Immature natural killer cell (primary cell): ENCODE data around the gene ATP2C2. TPM values are rescaled to one million over a fixed set of nuclear protein-coding genes. Genes with fewer than 3 reads are reported as not detected.

Source experiments
- DNase-seq, 3 donors: peaks; one replicate each; pipeline ENCODE4 v3.0.0; 2022; ENCODE audit warnings: mixed read lengths in 1 of 3
- H3K27ac Mint-ChIP-seq, 6 donors: one replicate each; pipeline ENCODE4 v1.8.0; 2020; ENCODE audit warnings: mixed read lengths in 6 of 6, mild to moderate bottlenecking in 5 of 6, inconsistent platforms in 4 of 6, moderate library complexity in 3 of 6
- H3K27me3 Mint-ChIP-seq, 3 donors: one replicate each; pipeline ENCODE4 v1.8.0; 2020 to 2021; ENCODE audit warnings: low read depth in 3 of 3, mild to moderate bottlenecking in 3 of 3, mixed read lengths in 3 of 3, moderate library complexity in 3 of 3, inconsistent platforms in 1 of 3
- H3K36me3 Mint-ChIP-seq, 3 donors: one replicate each; pipeline ENCODE4 v1.8.0; 2020; ENCODE audit warnings: mixed read lengths in 3 of 3, inconsistent platforms in 2 of 3, mild to moderate bottlenecking in 2 of 3
- H3K4me1 Mint-ChIP-seq, 2 donors: one replicate each; pipeline ENCODE4 v1.8.0; 2020; ENCODE audit warnings: inconsistent platforms in 2 of 2, mild to moderate bottlenecking in 2 of 2, mixed read lengths in 2 of 2, moderate library complexity in 1 of 2
- H3K4me3 Mint-ChIP-seq, 5 donors: one replicate each; pipeline ENCODE4 v1.8.0; 2020; ENCODE audit warnings: mild to moderate bottlenecking in 5 of 5, mixed read lengths in 5 of 5, inconsistent platforms in 3 of 5, moderate library complexity in 3 of 5
- H3K9me3 Mint-ChIP-seq, 6 donors: one replicate each; pipeline ENCODE4 v1.8.0; 2020; ENCODE audit warnings: mild to moderate bottlenecking in 6 of 6, mixed read lengths in 6 of 6, inconsistent platforms in 4 of 6, moderate library complexity in 3 of 6
- polyA plus RNA-seq, 3 donors: library from polyadenylated mRNA; unstranded; fragments of 300-500 nt; fragmentation: Illumina TruSeq; gene quantifications; one replicate each; pipeline ENCODE4 v1.2.3, GENCODE V29; 2021

The ATP2C2 gene
- polyA plus RNA-seq, 3 donors from 2014 or later = not detected

DNA sequence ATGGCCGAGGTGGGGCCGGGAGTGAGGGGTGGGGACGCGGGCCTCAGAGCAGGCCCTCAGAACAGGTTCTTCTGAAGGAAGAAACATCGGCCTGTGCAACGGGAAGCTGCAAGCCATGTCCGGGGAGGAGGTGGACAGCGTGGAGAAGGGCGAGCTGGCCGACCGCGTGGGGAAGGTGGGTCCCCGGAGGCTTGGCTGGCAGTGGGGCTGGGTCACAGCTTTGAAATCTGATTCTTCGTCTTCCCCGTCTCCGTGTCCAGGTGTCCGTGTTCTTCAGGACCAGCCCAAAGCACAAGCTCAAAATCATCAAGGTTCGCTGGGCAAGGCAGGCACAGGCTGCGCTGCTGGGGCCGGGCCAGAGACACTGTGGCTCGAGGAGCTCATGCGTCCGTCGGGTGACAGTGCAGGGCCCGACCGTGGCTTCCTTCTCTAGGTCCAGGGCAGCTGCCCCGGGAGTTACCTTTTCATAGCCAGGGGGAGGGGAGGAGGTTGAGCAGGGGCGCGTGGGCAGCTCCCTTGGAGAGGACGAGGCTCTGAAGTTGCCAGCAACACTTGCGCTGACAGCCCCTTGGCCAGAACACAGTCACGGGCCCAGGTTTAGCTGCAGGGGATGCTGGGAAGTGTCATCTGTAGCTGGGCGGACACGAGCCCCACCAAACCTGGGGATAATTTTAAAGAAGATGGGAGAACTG, 84.9 kb downstream of the ATP2C2 start:
- no peaks in the 10 kb centered on the region for H3K4me1 Mint-ChIP-seq
- H3K27me3 Mint-ChIP-seq = peaks cover 0 to 2% (median 0%) of the 10 kb centered on the region in 3 donors
- no peak overlapping the region for H3K27ac Mint-ChIP-seq
- no peak for DNase-seq
- no peaks in the 10 kb centered on the region for H3K36me3 Mint-ChIP-seq
- no peaks in the 10 kb centered on the region for H3K9me3 Mint-ChIP-seq
- no peak overlapping the region for H3K4me3 Mint-ChIP-seq

DNA sequence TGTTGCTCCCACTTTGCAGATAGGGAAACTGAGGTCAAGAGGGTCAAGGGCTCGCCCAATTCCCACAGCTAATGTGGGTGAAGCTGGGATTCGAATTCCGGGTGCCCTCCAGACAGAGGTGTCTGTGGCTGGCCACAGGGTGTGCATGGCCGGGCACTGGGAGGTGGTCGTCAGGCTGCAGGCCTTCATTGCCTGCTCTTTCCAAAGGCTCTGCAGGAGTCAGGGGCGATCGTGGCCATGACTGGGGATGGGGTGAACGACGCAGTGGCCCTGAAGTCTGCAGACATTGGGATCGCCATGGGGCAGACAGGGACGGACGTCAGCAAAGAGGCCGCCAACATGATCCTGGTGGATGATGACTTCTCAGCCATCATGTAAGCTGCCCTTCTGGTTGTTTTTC, 86.3 kb downstream of the ATP2C2 start:
- Mint-ChIP-seq H3K4me1 (no peaks in the 10 kb centered on the region), H3K36me3 (peaks cover 0 to 2% (median 0%) of the 10 kb centered on the region in 3 donors), H3K27me3 (peaks cover 0 to 4% (median 2%) of the 10 kb centered on the region in 3 donors), H3K4me3 (no peak overlapping the region), H3K27ac (no peak overlapping the region), H3K9me3 (peaks cover 0 to 1% (median 0%) of the 10 kb centered on the region in 6 donors)
- no peak for DNase-seq

DNA sequence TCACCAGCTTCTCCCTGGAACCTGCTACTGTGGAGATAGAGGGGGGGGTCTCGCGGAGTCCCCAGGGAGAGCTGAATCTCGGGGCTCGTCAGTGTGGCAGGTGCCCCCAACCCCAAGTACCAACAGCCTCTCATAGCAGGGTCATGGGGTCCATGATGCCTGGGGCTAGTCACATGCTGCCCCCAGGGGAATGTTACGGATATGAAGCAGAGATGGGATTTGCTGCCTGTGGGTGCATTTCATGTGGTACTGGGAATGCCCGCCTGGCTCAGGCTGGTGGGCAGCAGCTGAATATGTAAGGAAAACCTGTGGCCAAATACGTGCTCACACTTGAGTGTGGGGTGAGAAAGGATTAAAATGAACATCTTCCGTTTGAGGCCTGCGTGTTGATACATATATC, 86.7 kb downstream of the ATP2C2 start:
- no peak for DNase-seq
- no peak overlapping the region for H3K27ac Mint-ChIP-seq
- no peaks in the 10 kb centered on the region for H3K4me1 Mint-ChIP-seq
- peaks cover 0 to 4% (median 2%) of the 10 kb centered on the region in 3 donors for H3K27me3 Mint-ChIP-seq
- H3K9me3 Mint-ChIP-seq = peaks cover 0 to 1% (median 0%) of the 10 kb centered on the region in 6 donors
- H3K4me3 Mint-ChIP-seq = no peak overlapping the region
- H3K36me3 Mint-ChIP-seq = peaks cover 0 to 3% (median 0%) of the 10 kb centered on the region in 3 donors

GRCh38 chr16:84458606-84459532, 90.5 kb downstream of the ATP2C2 start:
- DNase-seq = no peak
- Mint-ChIP-seq H3K36me3 (peaks cover 0 to 15% (median 0%) of the 10 kb centered on the region in 3 donors), H3K27ac (no peak overlapping the region), H3K9me3 (peaks cover 0 to 1% (median 0%) of the 10 kb centered on the region in 6 donors), H3K4me1 (peaks cover 0 to 2% of the 10 kb centered on the region in 2 donors), H3K27me3 (peaks cover 0 to 6% (median 2%) of the 10 kb centered on the region in 3 donors), H3K4me3 (no peak overlapping the region)

DNA sequence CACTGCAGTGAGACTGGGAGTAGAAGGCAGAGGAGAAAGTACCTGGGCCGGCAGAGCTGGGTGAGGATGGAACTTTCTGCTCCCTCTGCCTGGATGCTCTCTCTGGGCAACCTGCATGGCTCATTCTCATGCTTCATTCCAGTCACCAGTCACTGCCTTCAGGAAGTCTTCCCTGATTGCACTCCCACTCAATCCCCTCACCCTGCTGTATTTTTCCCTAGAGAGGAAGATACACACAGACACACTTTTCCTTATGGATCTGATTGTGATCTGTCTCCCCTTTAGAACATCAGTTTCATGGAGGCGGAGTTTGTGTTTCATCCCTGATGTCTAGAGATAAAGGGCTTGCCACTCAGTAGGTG, 91.2 kb downstream of the ATP2C2 start:
- Mint-ChIP-seq H3K36me3 (peaks cover 0 to 15% (median 0%) of the 10 kb centered on the region in 3 donors), H3K9me3 (peaks cover 0 to 1% (median 0%) of the 10 kb centered on the region in 6 donors), H3K27me3 (peaks cover 0 to 6% (median 2%) of the 10 kb centered on the region in 3 donors), H3K27ac (no peak overlapping the region), H3K4me1 (peaks cover 0 to 2% of the 10 kb centered on the region in 2 donors), H3K4me3 (no peak overlapping the region)
- no peak for DNase-seq

GRCh38 chr16:84459941-84460405, 91.6 kb downstream of the ATP2C2 start:
- H3K4me1 Mint-ChIP-seq = peaks cover 0 to 2% of the 10 kb centered on the region in 2 donors
- H3K27me3 Mint-ChIP-seq = peaks cover 0 to 6% (median 2%) of the 10 kb centered on the region in 3 donors
- peaks cover 0 to 1% (median 0%) of the 10 kb centered on the region in 6 donors for H3K9me3 Mint-ChIP-seq
- H3K36me3 Mint-ChIP-seq = peaks cover 0 to 15% (median 0%) of the 10 kb centered on the region in 3 donors
- no peak overlapping the region for H3K27ac Mint-ChIP-seq
- no peak overlapping the region for H3K4me3 Mint-ChIP-seq
- DNase-seq = no peak

DNA sequence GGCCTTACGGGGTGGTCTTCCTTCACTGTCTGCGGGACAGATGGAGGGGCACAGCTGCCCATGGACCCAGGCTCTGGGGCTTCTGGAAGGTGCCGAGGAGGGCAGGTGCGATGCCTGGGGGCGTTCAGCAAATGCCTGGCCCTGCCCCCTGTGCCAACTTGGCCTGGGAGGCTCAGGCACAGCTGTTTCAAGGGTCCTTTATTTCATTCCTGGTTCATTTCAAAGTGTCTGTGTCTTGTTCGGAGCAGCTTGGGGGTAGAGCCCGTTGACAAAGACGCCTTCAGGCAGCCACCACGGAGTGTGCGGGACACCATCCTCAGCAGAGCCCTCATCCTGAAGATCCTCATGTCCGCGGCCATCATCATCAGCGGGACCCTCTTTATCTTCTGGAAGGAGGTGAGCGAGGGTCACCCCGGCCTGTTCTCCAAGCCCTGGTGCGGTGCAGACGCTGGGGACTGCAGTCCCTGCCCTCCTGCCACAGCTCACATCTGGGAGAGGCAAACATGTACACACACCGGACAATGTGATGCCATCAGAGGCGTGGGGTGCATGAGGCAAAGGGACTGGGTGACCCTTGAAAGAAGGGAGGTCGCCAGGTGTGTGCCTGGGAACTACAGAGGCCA, 92.2 kb downstream of the ATP2C2 start:
- peaks cover 0 to 1% (median 0%) of the 10 kb centered on the region in 6 donors for H3K9me3 Mint-ChIP-seq

GRCh38 chr16:84461029-84461412, 92.7 kb downstream of the ATP2C2 start:
- no peak overlapping the region for H3K27ac Mint-ChIP-seq
- H3K4me3 Mint-ChIP-seq = no peak overlapping the region
- DNase-seq = no peak
- peaks cover under 1 to 21% (median 4%) of the 10 kb centered on the region in 3 donors for H3K36me3 Mint-ChIP-seq
- peaks cover 0 to 8% (median 2%) of the 10 kb centered on the region in 3 donors for H3K27me3 Mint-ChIP-seq
- peaks cover 0 to 2% of the 10 kb centered on the region in 2 donors for H3K4me1 Mint-ChIP-seq
- peaks cover 0 to 4% (median under 1%) of the 10 kb centered on the region in 6 donors for H3K9me3 Mint-ChIP-seq

More for the DNA sequence above, 92.2 kb downstream of the ATP2C2 start:
- Mint-ChIP-seq H3K4me1 (peaks cover 0 to 2% of the 10 kb centered on the region in 2 donors), H3K27ac (no peak overlapping the region), H3K27me3 (peaks cover 0 to 6% (median 2%) of the 10 kb centered on the region in 3 donors), H3K4me3 (no peak overlapping the region), H3K36me3 (peaks cover 0 to 16% (median under 1%) of the 10 kb centered on the region in 3 donors)
- no peak for DNase-seq

- no peak overlapping the region for H3K4me3 Mint-ChIP-seq
- peaks cover 0 to 6% (median 2%) of the 10 kb centered on the region in 3 donors for H3K27me3 Mint-ChIP-seq
- DNase-seq = no peak
- H3K36me3 Mint-ChIP-seq = peaks cover 6 to 27% (median 10%) of the 10 kb centered on the region in 3 donors
- H3K27ac Mint-ChIP-seq = no peak overlapping the region
- peaks cover 0 to 4% (median 3%) of the 10 kb centered on the region in 6 donors for H3K9me3 Mint-ChIP-seq
- H3K4me1 Mint-ChIP-seq = peaks cover 0 to 2% of the 10 kb centered on the region in 2 donors
Observed at GRCh38 chr16:84461413-84462295, 93.3 kb downstream of the ATP2C2 start.

DNA sequence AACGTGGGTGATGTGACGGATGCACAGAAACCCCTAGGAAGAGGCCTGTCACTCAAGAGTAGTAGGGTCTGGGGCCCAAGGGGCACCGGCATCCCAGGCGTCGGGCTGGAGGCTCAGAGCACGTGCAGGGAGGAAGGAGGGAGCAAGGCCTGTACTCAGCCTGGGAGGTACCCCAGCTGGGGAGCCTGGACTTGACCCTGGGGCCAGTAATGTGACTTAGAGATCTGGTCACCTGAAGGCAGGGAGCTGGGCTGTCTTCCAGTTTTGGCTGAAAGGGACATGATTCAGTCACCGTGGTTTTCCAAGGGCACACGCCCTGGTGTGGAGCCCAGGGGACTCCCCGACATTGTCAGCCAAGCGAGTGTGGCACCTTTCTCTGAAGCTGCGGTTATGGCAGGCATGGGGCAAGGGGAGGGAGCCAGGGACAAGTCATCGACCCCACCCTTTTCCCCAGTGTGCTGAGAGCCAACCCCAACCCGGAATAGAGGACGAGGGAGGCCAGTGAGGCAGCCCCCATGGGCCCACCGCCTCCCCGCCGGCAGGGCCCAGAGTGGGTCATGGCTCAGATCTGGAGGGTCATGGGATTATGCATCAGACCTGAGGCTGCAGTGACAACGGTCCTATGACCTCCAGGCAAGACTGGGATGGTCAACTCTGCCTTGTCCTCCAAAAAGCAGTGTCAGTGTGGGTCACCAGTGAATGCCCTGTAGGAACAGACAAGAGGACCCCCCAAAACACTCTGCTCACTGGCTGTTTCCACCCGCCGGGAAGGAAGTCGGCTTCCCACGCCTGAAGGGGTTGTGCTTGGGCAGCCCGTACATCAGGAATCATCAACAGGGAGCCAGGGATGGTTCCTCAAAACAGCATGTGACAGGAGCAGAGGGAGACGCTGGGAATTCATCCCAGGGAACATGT, 94.2 kb downstream of the ATP2C2 start:
- Mint-ChIP-seq H3K27ac (no peak overlapping the region), H3K36me3 (peaks cover 13 to 36% (median 18%) of the 10 kb centered on the region in 3 donors), H3K4me3 (no peak overlapping the region), H3K4me1 (peaks cover 0 to 2% of the 10 kb centered on the region in 2 donors), H3K9me3 (peaks cover 0 to 6% (median 5%) of the 10 kb centered on the region in 6 donors), H3K27me3 (peaks cover 2 to 6% (median 2%) of the 10 kb centered on the region in 3 donors)
- no peak for DNase-seq

DNA sequence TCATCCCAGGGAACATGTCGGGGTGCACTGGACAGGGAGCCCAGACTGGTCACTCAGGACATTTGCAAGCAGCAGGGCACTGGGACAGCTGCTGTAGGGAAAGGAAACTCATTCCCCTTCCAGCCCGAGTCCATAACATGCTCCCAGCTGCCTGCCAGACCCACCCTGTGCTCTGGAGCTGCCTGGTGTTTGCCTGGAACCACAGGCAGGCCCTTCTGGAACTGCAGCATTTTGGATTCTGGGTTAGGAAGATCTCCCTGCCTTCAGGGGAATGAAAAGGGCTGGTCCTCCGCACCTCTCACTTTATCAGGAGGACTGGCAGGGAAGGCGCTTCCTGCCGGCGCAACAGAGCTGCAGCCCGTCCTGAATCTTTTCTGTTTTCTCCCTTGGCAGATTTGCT, 94.9 kb downstream of the ATP2C2 start:
- no peak for DNase-seq
- H3K36me3 Mint-ChIP-seq = peaks cover 19 to 40% (median 24%) of the 10 kb centered on the region in 3 donors
- peaks cover 0 to 6% (median 5%) of the 10 kb centered on the region in 6 donors for H3K9me3 Mint-ChIP-seq
- H3K27me3 Mint-ChIP-seq = peaks cover 2 to 6% (median 3%) of the 10 kb centered on the region in 3 donors
- no peak overlapping the region for H3K4me3 Mint-ChIP-seq
- peaks cover 0 to 2% of the 10 kb centered on the region in 2 donors for H3K4me1 Mint-ChIP-seq
- no peak overlapping the region for H3K27ac Mint-ChIP-seq

GRCh38 chr16:84464116-84464515, 95.8 kb downstream of the ATP2C2 start:
- peaks cover 0 to 6% (median 5%) of the 10 kb centered on the region in 6 donors for H3K9me3 Mint-ChIP-seq
- peaks cover 0 to 2% of the 10 kb centered on the region in 2 donors for H3K4me1 Mint-ChIP-seq
- DNase-seq = no peak
- H3K36me3 Mint-ChIP-seq = peaks cover 19 to 40% (median 24%) of the 10 kb centered on the region in 3 donors
- no peak overlapping the region for H3K27ac Mint-ChIP-seq
- H3K4me3 Mint-ChIP-seq = no peak overlapping the region
- peaks cover 2 to 6% (median 3%) of the 10 kb centered on the region in 3 donors for H3K27me3 Mint-ChIP-seq
